Activated CD4-positive, CD25-positive, alpha-beta regulatory T cell treated with anti-CD3 and anti-CD28 coated beads, Interleukin-2, amount 50 U/mL, for 24 hours (primary cell): Measurements from ENCODE around the gene TBCD.

ENCODE experiments used
- ATAC-seq, 2 donors: fragments of 150-1000 bp; cut with Tn5 transposase; one replicate each; pipeline ENCODE4 v1.10.0; 2021; ENCODE audit warnings: mild to moderate bottlenecking in 1 of 2, moderate library complexity in 1 of 2

The TBCD gene

DNA sequence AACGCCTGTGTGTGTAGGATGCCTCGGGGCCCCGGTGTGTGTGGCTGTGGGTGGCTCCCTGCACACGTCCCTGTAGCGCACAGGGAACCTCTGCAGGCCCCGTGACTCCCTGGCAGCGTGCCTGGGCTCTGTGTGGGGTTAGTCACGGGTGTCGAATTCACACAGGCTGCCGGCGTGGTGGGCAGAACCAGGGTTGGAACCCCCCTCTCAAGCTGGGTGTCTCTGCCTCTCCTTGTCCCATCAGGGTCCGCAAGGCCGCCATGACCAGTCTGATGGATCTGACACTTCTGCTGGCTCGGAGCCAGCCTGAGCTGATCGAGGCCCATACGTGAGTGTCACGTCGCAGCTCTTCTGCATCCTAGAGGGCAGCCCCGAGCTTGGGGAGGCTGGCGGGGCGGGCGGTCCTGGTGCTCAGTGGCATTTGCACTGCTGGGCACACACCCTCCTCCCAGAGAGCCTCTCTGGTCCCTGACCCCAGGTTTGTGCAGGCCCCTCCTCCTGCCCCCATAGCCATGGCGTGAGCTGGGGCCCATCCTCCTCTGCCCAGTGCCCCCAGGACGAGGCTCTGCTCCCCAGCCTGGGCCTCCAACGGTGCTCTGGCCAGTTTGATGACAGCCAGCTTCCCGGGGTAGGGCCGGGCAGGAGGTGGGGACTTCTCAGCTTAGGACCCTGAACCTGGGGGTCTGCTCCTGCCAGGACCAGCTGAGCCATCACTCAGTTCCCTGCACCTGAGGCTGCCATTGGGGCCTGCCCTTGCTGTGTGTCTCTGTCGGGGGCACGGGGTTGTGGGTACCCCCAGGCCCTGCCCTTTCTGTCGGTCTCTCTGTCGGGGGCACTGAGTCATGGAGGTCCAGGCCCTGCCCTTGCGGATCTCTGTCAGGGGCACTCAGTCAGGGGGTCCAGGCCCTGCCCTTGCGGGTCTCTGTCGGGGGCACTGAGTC is 176.1 kb downstream of the TBCD start:
- no peak for ATAC-seq

DNA sequence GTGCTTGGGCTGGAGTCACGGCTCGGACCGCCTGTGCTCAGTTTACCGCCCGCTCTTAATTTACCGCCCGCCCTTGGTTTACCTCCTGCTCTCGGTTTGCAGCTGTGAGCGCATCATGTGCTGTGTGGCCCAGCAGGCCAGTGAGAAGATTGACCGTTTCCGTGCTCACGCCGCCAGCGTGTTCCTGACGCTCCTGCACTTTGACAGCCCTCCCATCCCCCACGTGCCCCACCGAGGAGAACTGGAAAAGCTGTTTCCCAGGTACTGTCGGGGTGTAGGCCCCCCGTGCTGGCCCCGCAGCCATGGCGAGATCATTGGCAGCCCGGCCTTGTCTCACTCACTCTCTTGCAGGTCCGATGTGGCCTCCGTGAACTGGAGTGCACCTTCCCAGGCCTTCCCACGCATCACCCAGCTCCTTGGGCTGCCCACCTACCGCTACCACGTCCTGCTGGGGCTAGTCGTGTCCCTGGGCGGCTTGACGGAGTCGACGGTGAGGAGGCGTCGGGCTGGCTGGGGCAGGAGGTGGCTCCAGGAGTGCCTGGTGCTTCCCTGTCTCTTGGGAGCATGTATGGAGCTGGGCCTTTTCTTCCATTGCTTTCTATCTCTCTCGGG is 177.3 kb downstream of the TBCD start:
- ATAC-seq = no peak

DNA sequence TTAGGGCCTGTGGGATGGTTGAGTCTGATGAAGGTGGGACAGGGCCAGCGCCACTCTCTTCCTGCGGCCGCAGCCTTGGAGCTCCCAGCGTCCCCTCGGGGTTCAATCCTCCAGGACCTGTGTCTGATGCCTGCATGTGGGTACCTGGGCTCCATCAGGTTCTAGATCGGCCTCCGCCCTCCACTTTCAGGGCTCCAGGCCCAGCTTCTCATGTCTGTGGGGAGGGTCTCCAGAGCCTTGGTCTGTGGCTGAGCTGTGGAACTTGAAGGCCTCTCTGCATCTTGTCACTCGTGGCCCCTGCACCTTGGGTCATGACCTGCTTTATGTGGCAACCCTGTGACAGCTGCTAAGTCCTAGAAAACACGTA is 177.8 kb downstream of the TBCD start:
- ATAC-seq = no peak

GRCh38 chr17:82930043-82930923 is 178.4 kb downstream of the TBCD start:
- no peak for ATAC-seq

DNA sequence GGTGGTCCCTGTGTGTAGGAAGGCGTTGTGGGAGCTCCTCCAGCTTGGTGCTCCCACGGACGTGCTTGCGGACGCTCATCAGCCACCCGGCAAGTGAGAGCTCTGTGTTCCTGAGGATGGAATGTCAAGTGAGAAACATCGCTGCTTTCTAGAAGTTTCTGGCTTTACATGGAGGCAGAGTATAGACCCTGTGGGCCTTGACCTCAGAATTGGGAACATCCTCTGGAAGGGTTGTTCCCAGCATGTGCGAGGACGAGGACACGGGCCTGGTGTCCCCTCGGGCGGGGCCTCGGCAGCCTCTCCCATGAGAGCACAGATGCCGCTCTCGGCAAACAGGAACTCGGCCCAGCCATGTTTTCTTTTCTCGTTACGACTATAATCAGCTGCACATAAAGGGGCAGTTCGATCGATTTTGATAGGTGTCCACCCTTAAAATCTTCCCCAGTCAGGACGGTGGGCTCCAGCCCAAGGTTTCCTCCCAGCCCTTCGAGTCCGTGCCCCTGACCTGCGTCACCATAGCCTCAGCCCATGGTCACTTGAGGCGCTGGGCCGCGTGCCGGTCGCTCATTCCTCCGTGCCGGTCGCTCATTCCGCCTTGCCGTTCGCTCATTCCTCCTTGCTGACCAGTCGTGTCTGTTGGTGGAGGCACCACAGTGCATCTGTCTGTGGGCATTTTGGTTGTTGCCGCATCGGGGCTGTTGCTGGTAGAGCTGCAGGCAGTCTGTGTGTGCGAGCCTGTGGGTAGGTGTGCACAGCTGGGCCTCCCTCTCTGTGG is 179.2 kb downstream of the TBCD start:
- no peak for ATAC-seq

- ATAC-seq = no peak
These were observed 180.0 kb downstream of the TBCD start for GRCh38 chr17:82931699-82932517.

- no peak for ATAC-seq
These were observed 180.8 kb downstream of the TBCD start for GRCh38 chr17:82932518-82933310.

GRCh38 chr17:82933911-82934310 is 182.0 kb downstream of the TBCD start:
- ATAC-seq = no peak

- ATAC-seq = no peak
These were observed 184.3 kb downstream of the TBCD start for GRCh38 chr17:82935966-82936767.

GRCh38 chr17:82936768-82937171 is 184.9 kb downstream of the TBCD start:
- ATAC-seq = no peak

DNA sequence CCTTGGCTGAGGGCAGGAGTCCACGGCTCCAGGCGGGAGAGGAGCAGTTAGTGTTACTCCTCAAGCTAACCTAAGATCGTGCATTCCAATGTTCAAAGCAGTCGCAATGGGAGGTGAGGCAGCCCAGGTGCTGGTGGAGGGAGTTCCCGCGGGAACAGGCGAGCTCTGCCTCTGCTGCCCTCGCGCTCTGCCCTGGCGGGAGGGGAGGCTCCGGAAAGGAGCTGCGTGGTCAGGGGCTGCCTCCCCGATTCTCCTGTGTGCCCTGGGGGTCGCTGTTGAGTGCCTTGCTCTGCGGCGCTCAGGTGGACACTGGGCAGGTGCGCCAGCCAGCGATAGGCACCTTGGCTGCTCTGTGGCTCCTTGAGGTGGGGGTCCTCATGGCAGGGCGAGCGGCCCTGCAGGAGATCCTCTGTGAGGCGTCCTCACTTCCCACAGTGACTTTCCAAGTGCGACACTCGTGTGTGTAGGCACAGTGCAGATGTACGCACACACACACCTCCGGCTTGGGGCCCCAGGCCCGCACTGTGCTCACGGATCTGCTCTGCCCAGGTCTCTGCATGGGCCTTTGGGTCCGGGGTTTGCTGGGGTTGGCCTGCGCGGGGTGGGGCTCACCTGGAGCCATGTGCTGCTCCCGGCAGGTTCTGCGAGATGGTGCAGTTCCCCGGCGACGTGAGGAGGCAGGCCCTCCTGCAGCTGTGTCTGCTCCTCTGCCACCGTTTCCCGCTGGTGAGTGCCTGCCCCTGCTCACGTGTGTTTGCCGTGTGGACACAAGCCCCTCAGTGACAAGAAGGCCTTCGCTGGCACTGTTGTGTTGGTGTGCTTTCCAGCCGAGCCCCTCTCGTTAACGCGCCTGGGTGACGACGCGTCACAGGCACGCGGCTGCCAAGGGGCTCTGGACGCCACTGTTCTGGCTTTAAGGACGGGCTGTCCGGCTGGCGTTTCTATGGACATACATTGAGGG is 185.8 kb downstream of the TBCD start:
- ATAC-seq = no peak

DNA sequence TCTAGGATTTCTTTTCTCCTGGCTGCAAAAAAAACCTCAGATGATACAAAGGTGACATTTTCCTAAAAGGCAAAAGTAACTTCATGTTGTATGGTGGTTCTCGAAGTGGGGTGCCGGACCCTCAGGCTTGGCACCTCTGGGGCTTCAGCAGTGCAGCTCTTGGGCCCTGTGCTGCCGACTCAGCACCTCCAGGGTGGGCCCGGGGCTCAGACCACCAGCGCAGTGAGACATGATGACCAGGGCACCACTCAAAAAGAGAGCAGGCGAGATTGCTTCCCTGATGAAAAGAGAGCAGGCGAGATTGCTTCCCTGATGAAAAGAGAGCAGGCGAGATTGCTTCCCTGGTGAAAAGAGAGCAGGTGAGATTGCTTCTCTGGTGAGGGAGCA is 186.6 kb downstream of the TBCD start:
- ATAC-seq = no peak

DNA sequence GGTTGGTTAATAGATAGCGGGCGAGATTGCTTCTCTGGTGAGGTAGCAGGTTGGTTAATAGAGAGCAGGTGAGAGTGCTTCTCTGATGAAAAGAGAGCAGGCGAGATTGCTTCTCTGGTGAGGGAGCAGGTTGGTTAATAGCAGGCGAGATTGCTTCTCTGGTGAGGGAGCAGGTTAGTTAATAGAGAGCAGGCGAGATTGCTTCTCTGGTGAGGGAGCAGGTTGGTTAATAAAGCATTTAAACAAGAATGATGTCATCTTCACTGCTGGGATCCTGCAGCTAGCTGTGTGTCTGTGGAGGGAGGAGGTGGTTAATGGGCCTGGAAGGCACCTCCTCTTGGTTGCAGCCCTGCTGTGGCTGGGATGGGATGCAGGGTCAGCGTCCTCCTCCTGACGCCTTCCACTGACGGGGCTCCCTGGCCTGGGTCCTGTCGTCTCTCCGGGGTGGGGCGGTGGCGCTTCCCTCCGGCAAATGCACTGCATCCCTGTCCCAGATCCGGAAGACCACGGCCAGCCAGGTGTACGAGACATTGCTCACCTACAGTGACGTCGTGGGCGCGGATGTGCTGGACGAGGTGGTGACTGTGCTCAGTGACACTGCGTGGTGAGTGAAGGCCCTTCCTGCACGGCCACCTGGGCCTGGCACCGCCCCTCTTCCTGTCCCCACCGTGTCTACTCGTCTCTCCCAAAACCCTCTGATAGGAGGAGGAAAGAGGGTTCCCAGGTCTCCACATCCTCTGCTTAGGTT is 187.2 kb downstream of the TBCD start:
- no peak for ATAC-seq

DNA sequence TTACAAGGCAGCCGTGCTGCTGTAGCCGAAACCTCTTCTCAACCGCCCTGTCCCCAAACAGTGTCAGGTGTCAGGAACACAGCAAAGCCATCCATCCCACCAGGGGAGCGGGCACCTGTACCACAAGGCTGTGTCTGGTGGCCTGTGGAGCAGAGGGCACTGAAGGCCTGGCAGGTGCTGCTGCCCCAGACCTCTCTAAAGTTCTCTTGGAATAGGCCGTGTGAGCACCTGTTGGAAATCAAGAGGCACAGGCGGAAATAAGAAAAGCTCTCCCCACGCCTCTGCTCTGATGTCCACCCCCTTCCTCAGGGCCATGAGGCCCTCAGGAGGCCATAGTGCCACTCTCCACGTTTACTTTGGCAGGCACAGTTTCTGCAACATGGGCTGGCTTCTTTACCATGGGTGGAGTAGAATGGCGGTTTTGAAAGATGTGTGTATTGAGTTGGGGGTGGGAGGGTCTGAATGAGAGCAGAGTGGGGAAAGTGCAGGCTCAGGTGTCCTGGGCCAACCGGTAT is 187.8 kb downstream of the TBCD start:
- no peak for ATAC-seq

- no peak for ATAC-seq
These were observed 188.6 kb downstream of the TBCD start for GRCh38 chr17:82940226-82941020.
